Skeletal muscle cell (primary cell): ENCODE measurements around the gene FTCDNL1.

Experiments used
- DNase-seq: peaks from one replicate; pipeline ENCODE4 v3.0.0-alpha.2; 2010; ENCODE audit warnings: low read depth
- H3K4me3 ChIP-seq: 2 replicates; pipeline ENCODE4 v1.5.1; 2011; ENCODE audit warnings: low read depth, mild to moderate bottlenecking, control low read depth, low read length, moderate library complexity

The FTCDNL1 gene

GRCh38 chr2:199850718-199851500, at the start of gene FTCDNL1:
FTCDNL1 (minus strand) TSS chr2:199851192; CDS start chr2:199848962, 2,230 bp downstream.
- peak within 1 kb of the TSS; percentile 64 for H3K4me3 ChIP-seq

GRCh38 chr2:199896617-199897016, 45.6 kb upstream of the FTCDNL1 start:
- no peak overlapping the region for H3K4me3 ChIP-seq
- no peak for DNase-seq

More at GRCh38 chr2:199850718-199851500, at the start of gene FTCDNL1:
- no peak for DNase-seq

DNA sequence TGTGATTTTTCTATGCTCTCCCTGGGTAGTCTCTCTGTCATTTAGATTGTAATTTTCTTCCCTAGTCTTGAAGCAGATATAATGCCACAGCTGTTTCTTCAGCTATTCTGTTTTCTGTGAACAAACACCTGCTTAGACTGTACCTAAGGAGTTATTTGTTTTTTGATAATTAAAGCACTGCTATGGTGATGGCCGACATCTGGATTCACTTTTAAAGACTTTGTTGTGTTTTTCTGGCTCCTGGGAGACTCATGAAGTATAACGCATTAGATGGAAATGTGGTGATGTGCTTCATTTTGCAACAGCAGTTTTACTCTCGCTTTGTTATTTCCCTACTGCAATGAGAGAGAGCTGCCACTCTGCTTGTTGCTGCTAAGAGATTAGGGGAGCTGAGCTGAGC, 44.4 kb upstream of the FTCDNL1 start:
- no peak overlapping the region for H3K4me3 ChIP-seq
- no peak for DNase-seq

DNA sequence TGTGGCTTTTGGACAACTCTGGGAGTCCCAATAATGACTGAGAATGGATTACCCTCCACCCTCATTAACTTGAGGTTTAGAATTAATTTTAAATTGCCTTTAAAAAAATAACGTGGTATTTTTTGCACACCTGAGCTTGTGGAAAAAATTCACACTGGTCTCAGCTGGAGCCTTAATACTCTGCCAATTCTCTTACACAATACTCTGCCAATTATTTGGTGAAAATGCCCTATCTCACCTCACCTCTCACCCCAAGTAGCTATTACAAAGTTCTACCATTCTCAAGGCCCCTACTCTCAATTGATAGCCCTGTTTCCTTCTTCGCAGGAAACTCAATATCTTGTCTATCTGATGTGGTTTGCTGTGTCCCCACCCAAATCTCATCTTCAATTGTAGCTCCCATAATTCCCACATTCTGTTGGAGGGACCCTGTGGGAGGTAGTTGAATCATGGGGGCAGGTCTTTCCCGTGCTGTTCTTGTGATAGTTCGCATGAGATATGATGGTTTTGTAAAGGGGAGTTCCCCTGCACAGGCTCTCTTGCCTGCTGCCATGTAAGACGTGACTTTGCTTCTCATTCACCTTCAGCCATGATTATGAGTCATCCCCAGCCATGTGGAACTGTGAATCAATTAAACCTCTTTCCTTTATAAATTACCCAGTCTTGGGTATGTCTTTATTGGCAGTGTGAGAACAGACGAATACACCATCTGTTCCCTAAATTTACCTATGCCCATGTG, 32.7 kb upstream of the FTCDNL1 start:
- no peak for DNase-seq
- no peak overlapping the region for H3K4me3 ChIP-seq

GRCh38 chr2:199882667-199883066, 31.7 kb upstream of the FTCDNL1 start:
- H3K4me3 ChIP-seq: no peak overlapping the region
- DNase-seq: no peak

GRCh38 chr2:199875400-199875799, 24.4 kb upstream of the FTCDNL1 start:
- H3K4me3 ChIP-seq: no peak overlapping the region
- no peak for DNase-seq

GRCh38 chr2:199874209-199874608, 23.2 kb upstream of the FTCDNL1 start:
- no peak for DNase-seq

DNA sequence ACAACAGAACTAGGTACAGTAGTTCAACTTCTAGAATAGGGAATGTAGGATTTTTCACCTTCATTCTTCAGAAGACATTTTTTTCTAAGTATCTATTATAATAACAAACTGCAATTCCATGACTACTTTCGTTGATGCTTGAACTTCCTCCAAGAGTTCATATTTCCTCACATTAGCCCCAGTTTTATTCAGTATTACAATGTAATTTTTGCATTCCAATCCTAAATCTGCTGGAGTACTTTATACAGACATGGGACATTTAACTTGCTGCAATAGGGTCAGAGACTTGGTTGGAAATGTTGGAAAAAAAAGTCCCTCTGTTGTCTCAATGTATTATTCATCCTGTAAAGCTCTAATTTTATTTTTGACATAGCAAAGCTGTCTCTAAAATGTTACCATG, 19.6 kb upstream of the FTCDNL1 start:
- no peak overlapping the region for H3K4me3 ChIP-seq
- no peak for DNase-seq

More at GRCh38 chr2:199874209-199874608, 23.2 kb upstream of the FTCDNL1 start:
- no peak overlapping the region for H3K4me3 ChIP-seq

- H3K4me3 ChIP-seq: no peak overlapping the region
- no peak for DNase-seq
Observed at GRCh38 chr2:199869653-199870052, 18.7 kb upstream of the FTCDNL1 start.

DNA sequence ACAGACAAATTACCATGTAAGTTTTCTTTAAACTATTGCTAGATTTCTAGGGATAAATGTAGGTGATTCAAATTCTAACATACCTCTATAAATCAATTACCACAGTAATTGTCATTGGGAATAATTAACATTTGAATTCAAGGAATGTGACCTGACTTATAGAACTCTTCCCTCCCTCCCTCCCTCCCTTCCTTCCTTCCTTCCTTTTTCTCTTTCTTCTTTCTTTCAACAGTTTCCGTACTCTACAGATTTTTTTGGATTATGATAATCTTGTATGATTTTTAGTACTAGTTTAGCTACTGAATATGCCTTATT, 18.2 kb upstream of the FTCDNL1 start:
- no peak overlapping the region for H3K4me3 ChIP-seq
- DNase-seq: no peak

DNA sequence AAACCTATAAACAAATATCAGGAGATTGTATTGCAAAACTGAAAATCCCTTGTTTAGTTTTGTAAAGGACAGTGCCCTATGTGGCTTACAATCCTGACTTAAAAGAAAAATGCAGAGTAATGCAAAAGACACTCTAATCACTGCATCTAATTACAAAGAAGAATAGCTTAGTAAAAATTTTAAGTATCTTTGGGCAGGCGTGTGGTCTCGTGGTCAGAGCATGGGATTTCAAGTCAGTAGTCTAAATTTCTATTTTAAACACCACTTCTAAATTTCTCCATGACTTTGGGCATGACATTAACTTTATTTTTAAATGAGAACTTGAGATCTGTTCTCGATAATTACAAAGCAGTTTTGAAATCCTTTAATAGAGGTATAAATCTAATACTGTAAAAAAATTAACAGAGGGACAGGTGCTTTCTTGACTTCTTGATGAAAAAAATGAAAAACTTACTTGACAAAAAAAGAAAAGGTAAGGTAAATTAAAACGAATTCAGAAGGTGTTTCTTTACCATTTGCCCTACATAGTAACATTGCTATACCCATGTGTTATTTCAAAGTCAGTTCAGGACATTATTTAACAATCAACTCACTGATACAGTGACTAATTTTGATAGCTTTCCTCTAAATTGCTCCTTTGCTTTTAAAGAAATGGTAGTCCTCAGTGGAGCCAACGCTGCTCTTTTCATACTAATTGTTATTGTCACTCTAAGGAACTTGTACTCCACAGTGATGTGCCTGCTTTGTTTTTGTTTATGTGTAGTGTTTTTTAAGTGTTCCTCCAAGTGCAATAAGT, 17.6 kb upstream of the FTCDNL1 start:
- no peak for DNase-seq
- no peak overlapping the region for H3K4me3 ChIP-seq

DNA sequence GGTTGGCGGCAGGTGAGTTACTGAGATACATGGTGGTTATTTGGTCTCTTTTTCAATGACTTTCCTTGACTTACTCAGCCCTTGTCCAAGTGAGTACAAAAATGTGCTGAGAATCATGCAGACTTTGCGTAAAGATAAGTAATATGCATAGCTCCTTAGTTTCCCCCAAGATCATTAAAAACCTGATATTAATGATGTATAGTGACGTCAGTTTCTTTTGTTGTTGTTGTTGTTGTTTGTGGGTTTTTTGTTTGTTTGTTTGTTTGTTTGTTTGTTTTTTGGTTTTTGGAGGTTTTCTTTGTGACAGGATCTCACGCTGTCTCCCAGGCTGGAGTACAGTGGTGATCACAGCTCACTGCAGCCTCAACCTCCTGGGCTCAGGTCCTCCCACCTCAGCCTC, 14.9 kb upstream of the FTCDNL1 start:
- H3K4me3 ChIP-seq: no peak overlapping the region

GRCh38 chr2:199862788-199863187, 11.8 kb upstream of the FTCDNL1 start:
- H3K4me3 ChIP-seq: no peak overlapping the region
- DNase-seq: no peak

More for the DNA sequence above, 14.9 kb upstream of the FTCDNL1 start:
- no peak for DNase-seq

GRCh38 chr2:199861132-199861774, 10.3 kb upstream of the FTCDNL1 start:
- no peak overlapping the region for H3K4me3 ChIP-seq
- DNase-seq: no peak

GRCh38 chr2:199855812-199856211, 4.8 kb upstream of the FTCDNL1 start:
- no peak overlapping the region for H3K4me3 ChIP-seq

GRCh38 chr2:199851883-199852282, 891 bp upstream of the FTCDNL1 start:
- H3K4me3 ChIP-seq: no peak overlapping the region
- no peak for DNase-seq

More at GRCh38 chr2:199855812-199856211, 4.8 kb upstream of the FTCDNL1 start:
- DNase-seq: no peak

- DNase-seq: no peak
- H3K4me3 ChIP-seq: peak overlapping the region; percentile 64
Observed at GRCh38 chr2:199851501-199851810, 464 bp upstream of the FTCDNL1 start.

DNA sequence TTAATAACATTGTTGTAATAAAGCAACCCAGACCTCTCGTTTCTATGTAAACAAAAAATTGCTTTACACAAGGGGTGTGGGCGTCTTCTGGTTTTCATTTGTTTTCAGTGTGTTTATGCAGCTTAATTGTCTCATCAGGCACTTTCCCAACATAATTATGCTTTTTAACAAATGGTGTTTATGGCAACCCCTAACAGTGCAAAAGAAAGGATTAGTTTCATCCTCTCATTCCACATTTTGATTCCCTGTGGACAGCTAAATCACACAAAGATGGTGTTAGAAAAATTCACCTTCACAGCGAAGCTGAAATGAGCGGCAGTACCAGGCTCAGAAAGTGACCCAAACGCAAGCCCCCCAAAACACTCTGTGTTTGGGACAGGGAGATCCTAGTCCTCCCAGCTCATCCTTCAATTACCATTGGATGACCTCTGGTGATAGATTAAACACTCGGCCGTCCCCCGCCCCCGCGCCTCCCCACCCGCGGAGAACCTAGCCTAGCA, 724 bp downstream of the FTCDNL1 start:
- H3K4me3 ChIP-seq: peak overlapping the region; percentile 64
- DNase-seq: no peak

GRCh38 chr2:199848389-199849130, 2.4 kb downstream of the FTCDNL1 start:
- no peak for DNase-seq
- H3K4me3 ChIP-seq: no peak overlapping the region
